NCI-H1930 (cell line): ENCODE data around the gene ANGPTL2.

Experiments used
- DNase-seq, 2 experiments: peaks; one replicate each; lab custom pipeline; 2025; lab: John Stamatoyannopoulos, UW

Gene ANGPTL2

GRCh38 chr9:127049581-127049980 is 72.9 kb downstream of the ANGPTL2 start:
- DNase-seq: no peak

DNA sequence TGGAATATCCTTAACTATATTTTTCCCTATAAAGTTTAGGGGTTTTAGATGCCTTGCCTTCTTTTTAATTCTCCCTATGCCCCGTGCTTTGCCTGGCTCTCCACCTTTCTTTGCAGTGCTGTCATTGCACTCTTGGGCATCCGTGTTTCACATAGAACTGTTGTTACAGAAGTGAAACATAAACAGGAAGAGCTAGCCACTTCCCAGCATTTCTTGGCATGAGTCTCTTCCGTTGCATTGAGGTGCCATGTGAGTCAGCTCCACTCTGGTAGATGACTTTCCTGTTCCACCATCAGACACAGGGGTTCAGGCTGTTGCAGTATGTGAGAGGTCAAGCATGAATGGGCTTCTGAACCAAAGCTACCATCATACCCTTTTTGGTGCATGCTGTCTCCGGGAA is 73.4 kb downstream of the ANGPTL2 start:
- no peak for DNase-seq

- DNase-seq: no peak
Measured at GRCh38 chr9:127047971-127048370, 74.5 kb downstream of the ANGPTL2 start.

GRCh38 chr9:127045148-127045547 is 77.3 kb downstream of the ANGPTL2 start:
- DNase-seq: no peak

GRCh38 chr9:127039492-127039891 is 82.9 kb downstream of the ANGPTL2 start:
- no peak for DNase-seq

DNA sequence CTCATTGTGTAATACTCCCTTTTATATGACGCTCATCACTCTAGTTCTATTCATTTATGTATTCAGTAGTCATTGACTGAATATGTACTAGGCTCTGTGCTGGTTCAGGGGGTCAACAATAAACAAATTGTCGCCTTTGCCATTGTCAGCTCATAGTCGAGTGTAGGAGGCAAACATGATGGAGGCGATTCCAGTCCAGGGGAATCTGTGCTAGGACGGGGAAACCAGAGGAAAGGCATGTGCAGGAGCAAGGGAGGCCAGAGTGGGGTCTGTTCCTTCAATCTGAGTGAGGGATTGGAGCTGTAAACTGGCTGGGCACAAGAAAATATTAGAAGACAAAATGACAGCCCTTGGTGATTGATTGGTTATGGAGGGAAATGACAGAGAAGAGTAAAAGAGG is 83.9 kb downstream of the ANGPTL2 start:
- no peak for DNase-seq
